Measurements from ENCODE around the gene RANBP17.

- no peak for TF ChIP-seq CTCF (IDR thresholded peaks at IDR 0.05)
- TF ChIP-seq, protein P1, sequence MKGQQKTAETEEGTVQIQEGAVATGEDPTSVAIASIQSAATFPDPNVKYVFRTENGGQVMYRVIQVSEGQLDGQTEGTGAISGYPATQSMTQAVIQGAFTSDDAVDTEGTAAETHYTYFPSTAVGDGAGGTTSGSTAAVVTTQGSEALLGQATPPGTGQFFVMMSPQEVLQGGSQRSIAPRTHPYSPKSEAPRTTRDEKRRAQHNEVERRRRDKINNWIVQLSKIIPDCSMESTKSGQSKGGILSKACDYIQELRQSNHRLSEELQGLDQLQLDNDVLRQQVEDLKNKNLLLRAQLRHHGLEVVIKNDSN (IDR thresholded peaks at IDR 0.05; ENCODE audit: borderline replicate concordance, low read depth) = no peak
- TF ChIP-seq EP300 (IDR thresholded peaks at IDR 0.05; ENCODE audit: borderline replicate concordance in 1 of 2, low read depth in 1 of 2, low read length in 1 of 2) = no peak
- TF ChIP-seq, protein P2, sequence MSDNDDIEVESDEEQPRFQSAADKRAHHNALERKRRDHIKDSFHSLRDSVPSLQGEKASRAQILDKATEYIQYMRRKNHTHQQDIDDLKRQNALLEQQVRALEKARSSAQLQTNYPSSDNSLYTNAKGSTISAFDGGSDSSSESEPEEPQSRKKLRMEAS (IDR thresholded peaks at IDR 0.05; ENCODE audit: low read depth) = no peak
- no peak for TF ChIP-seq FOXM1 (IDR thresholded peaks at IDR 0.05; ENCODE audit: low read depth)
- no peak for TF ChIP-seq POLR2AphosphoS5 (IDR thresholded peaks at IDR 0.05; ENCODE audit: low read depth, low read length)
- no peak for TF ChIP-seq TAF1 (IDR thresholded peaks at IDR 0.05; ENCODE audit: borderline replicate concordance, low read depth, low read length)
- TF ChIP-seq JUND (IDR thresholded peaks at IDR 0.05) = no peak
- TF ChIP-seq NRF1 (IDR thresholded peaks at IDR 0.05; ENCODE audit: low read depth, low read length) = no peak
- no peak for TF ChIP-seq RFX5 (IDR thresholded peaks at IDR 0.05; ENCODE audit: low read length)
- no peak for TF ChIP-seq GATA2 (CRISPR knock-in tag; IDR thresholded peaks at IDR 0.05)
- no peak for TF ChIP-seq SMC3 (IDR thresholded peaks at IDR 0.05; ENCODE audit: low read depth, low read length)
These were observed 15.0 kb upstream of the RANBP17 start for GRCh38 chr5:170846846-170847245.

All from SK-N-SH (cell line).